Neural progenitor cell (in vitro differentiated cells): ENCODE data around the gene SCRN1. TPM values are rescaled to one million over a fixed set of nuclear protein-coding genes. Genes with fewer than 3 reads are reported as not detected.

Source experiments
- DNase-seq: peaks from one replicate; pipeline ENCODE4 v3.0.0-alpha.2; 2016; ENCODE audit warnings: low spot score
- H2AFZ ChIP-seq: fragments of 200-600 bp; sonication (generic); replicated peaks from 2 replicates; pipeline ENCODE4 v1.6.1; 2016; ENCODE audit warnings: antibody characterized with exemption
- H3F3A ChIP-seq: fragments of 200-600 bp; sonication (generic); 2 replicates; pipeline ENCODE4 v1.6.1; 2016; ENCODE audit warnings: antibody characterized with exemption, low read depth
- H3K27ac ChIP-seq: fragments of 200-600 bp; sonication (generic); 2 replicates; pipeline ENCODE4 v1.5.1; 2016; ENCODE audit warnings: mild to moderate bottlenecking
- H3K27me3 ChIP-seq: fragments of 200-600 bp; sonication (generic); 2 replicates; pipeline ENCODE4 v1.6.1; 2016; ENCODE audit warnings: mild to moderate bottlenecking, moderate library complexity
- H3K36me3 ChIP-seq: fragments of 200-600 bp; sonication (generic); 2 replicates; pipeline ENCODE4 v1.5.1; 2016
- H3K4me1 ChIP-seq: fragments of 200-600 bp; sonication (generic); 2 replicates; pipeline ENCODE4 v1.6.1; 2016; ENCODE audit warnings: mixed run types
- H3K4me2 ChIP-seq: fragments of 200-600 bp; sonication (generic); 2 replicates; pipeline ENCODE4 v1.6.1; 2016
- H3K4me3 ChIP-seq: fragments of 200-600 bp; sonication (generic); 2 replicates; pipeline ENCODE4 v1.5.1; 2016
- H3K79me2 ChIP-seq: fragments of 200-600 bp; sonication (generic); 2 replicates; pipeline ENCODE4 v1.6.1; 2016; ENCODE audit warnings: low read depth
- H3K9ac ChIP-seq: fragments of 200-600 bp; sonication (generic); 2 replicates; pipeline ENCODE4 v1.6.1; 2016
- H3K9me3 ChIP-seq: fragments of 200-600 bp; sonication (generic); 2 replicates; pipeline ENCODE4 v1.5.1; 2016; ENCODE audit warnings: low read depth
- H4K20me1 ChIP-seq: fragments of 200-600 bp; sonication (generic); 2 replicates; pipeline ENCODE4 v1.6.1; 2016; ENCODE audit warnings: low read depth
- H3K27ac Mint-ChIP-seq: 3 replicates; pipeline ENCODE4 v1.8.0; 2021; ENCODE audit warnings: mixed read lengths
- H3K27me3 Mint-ChIP-seq: 2 replicates; pipeline ENCODE4 v1.8.0; 2022; ENCODE audit warnings: low read depth, mild to moderate bottlenecking, inconsistent platforms, moderate library complexity, mixed read lengths; ENCODE audit not compliant: insufficient read depth
- H3K36me3 Mint-ChIP-seq: 3 replicates; pipeline ENCODE4 v1.8.0; 2021; ENCODE audit warnings: mixed read lengths
- H3K4me1 Mint-ChIP-seq: 3 replicates; pipeline ENCODE4 v1.8.0; 2021; ENCODE audit warnings: mixed read lengths
- H3K4me3 Mint-ChIP-seq: 3 replicates; pipeline ENCODE4 v1.8.0; 2021; ENCODE audit warnings: mild to moderate bottlenecking, moderate library complexity, mixed read lengths
- H3K9me3 Mint-ChIP-seq: 3 replicates; pipeline ENCODE4 v1.8.0; 2020; ENCODE audit warnings: mixed read lengths
- EZH2 ChIP-seq: fragments of 200-600 bp; sonication (generic); IDR thresholded peaks from 2 replicates; pipeline ENCODE4 v1.6.1; 2017; ENCODE audit warnings: antibody characterized with exemption, mild to moderate bottlenecking, moderate library complexity
- EZH2phosphoT487 ChIP-seq: fragments of 200-600 bp; sonication (generic); IDR thresholded peaks from 2 replicates; pipeline ENCODE4 v1.6.1; 2017; ENCODE audit warnings: antibody characterized with exemption
- total RNA-seq: library from RNA; depleted of rRNA; stranded (reverse); fragments of >200 nt; gene quantifications from 2 replicates; pipeline ENCODE4 v1.2.3, GENCODE V29; 2015; ENCODE audit warnings: low replicate concordance
- TF ChIP-seq, protein P1 (sequence below): fragments of 200-600 bp; sonication (generic); IDR thresholded peaks from 2 replicates; pipeline ENCODE4 v1.5.1; 2017; ENCODE audit warnings: antibody characterized with exemption, mild to moderate bottlenecking

SCRN1 gene
- total RNA-seq, 1 donor from 2014 or later, result 106 TPM

DNA sequence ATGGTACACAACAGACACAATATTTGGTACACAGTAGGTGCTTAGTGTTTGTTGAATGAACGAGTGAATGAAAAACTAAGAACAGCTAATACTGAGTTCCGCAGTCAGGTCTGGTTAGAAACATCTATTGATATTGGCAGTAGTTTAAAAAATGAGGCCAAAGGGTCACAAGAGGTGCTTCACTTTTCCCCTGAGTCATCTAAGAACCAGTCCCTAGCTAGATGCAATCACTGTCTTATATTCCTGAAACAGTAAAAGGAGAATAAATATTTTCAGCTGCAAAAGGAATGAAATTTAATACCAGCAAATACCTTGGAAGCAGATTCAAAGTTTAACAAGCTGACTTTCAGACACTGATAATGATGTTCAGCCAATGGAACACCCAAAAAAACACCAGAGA is 54.5 kb downstream of the SCRN1 start:
- H3K36me3 Mint-ChIP-seq, result peaks cover 58% of the 10 kb centered on the region

DNA sequence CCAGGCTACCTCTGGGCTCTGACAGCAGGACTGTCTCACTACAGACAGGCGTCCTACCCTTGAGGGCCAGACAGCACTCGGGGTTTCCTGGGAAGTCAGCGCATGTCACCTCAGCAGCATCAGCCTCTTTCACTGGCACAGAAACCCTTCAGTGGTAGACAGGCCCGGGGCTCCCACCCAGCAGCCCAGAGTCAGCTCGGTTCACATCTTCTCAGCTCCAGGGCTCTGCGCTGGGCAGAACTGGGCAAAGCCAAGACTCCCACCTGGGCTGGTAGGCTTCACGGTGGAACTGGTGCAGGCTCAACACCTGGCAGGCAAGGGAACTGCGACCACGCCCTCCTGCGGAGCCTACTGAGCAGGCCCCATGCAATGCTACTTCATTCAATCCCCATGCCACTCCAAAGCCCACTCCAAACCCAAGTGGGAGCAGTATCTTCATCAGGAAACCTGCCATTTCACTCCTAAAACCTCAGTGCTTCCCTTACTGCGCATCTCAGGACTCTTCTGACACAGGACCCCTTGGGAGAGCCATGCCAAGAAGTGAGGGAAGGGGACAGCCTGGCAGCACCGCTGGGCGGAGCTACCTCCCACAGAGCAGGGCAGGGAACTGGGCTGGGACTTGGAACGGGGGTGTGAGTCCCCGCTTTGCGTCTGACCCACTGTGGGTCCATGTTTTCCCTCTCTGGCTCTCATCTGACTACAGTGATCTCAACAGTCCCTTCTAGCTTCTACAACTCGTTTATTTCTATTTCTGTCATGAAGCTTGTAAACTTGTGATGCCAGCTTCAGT is 60.4 kb downstream of the SCRN1 start:
- H3K4me3 Mint-ChIP-seq, result no peak overlapping the region
- H3K4me1 Mint-ChIP-seq, result peaks cover 7% of the 10 kb centered on the region
- H3K27me3 ChIP-seq, result no peaks in the 10 kb centered on the region
- H3K4me1 ChIP-seq, result no peaks in the 10 kb centered on the region
- no peaks in the 10 kb centered on the region for H3F3A ChIP-seq
- H3K36me3 ChIP-seq, result no peaks in the 10 kb centered on the region
- no peaks in the 10 kb centered on the region for H3K9me3 Mint-ChIP-seq
- TF ChIP-seq EZH2phosphoT487 (no peak), EZH2 (no peak)
- TF ChIP-seq, protein P1, sequence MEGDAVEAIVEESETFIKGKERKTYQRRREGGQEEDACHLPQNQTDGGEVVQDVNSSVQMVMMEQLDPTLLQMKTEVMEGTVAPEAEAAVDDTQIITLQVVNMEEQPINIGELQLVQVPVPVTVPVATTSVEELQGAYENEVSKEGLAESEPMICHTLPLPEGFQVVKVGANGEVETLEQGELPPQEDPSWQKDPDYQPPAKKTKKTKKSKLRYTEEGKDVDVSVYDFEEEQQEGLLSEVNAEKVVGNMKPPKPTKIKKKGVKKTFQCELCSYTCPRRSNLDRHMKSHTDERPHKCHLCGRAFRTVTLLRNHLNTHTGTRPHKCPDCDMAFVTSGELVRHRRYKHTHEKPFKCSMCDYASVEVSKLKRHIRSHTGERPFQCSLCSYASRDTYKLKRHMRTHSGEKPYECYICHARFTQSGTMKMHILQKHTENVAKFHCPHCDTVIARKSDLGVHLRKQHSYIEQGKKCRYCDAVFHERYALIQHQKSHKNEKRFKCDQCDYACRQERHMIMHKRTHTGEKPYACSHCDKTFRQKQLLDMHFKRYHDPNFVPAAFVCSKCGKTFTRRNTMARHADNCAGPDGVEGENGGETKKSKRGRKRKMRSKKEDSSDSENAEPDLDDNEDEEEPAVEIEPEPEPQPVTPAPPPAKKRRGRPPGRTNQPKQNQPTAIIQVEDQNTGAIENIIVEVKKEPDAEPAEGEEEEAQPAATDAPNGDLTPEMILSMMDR, result no peak
- no peak overlapping the region for H3K9ac ChIP-seq
- no peak for DNase-seq
- no peaks in the 10 kb centered on the region for H3K9me3 ChIP-seq
- no peak overlapping the region for H3K27ac Mint-ChIP-seq
- no peak overlapping the region for H2AFZ ChIP-seq
- peaks cover 29% of the 10 kb centered on the region for H3K36me3 Mint-ChIP-seq
- peaks cover 3% of the 10 kb centered on the region for H4K20me1 ChIP-seq
- no peak overlapping the region for H3K27ac ChIP-seq
- no peak overlapping the region for H3K4me2 ChIP-seq
- no peak overlapping the region for H3K4me3 ChIP-seq
- no peaks in the 10 kb centered on the region for H3K27me3 Mint-ChIP-seq
- H3K79me2 ChIP-seq, result no peaks in the 10 kb centered on the region

More for the DNA sequence above, 54.5 kb downstream of the SCRN1 start:
- no peak overlapping the region for H3K4me3 Mint-ChIP-seq
- H2AFZ ChIP-seq, result no peak overlapping the region
- no peaks in the 10 kb centered on the region for H3K9me3 ChIP-seq
- H3K79me2 ChIP-seq, result no peaks in the 10 kb centered on the region
- H3K27ac Mint-ChIP-seq, result no peak overlapping the region
- H3K4me1 Mint-ChIP-seq, result no peaks in the 10 kb centered on the region
- TF ChIP-seq EZH2 (no peak), EZH2phosphoT487 (no peak)
- TF ChIP-seq, protein P1, result no peak
- no peaks in the 10 kb centered on the region for H4K20me1 ChIP-seq
- H3K27me3 ChIP-seq, result no peaks in the 10 kb centered on the region
- no peaks in the 10 kb centered on the region for H3F3A ChIP-seq
- no peak for DNase-seq
- H3K27me3 Mint-ChIP-seq, result no peaks in the 10 kb centered on the region
- no peak overlapping the region for H3K4me2 ChIP-seq
- H3K9me3 Mint-ChIP-seq, result no peaks in the 10 kb centered on the region
- H3K36me3 ChIP-seq, result peaks cover 9% of the 10 kb centered on the region
- H3K4me3 ChIP-seq, result no peak overlapping the region
- no peaks in the 10 kb centered on the region for H3K4me1 ChIP-seq
- no peak overlapping the region for H3K27ac ChIP-seq
- no peak overlapping the region for H3K9ac ChIP-seq

DNA sequence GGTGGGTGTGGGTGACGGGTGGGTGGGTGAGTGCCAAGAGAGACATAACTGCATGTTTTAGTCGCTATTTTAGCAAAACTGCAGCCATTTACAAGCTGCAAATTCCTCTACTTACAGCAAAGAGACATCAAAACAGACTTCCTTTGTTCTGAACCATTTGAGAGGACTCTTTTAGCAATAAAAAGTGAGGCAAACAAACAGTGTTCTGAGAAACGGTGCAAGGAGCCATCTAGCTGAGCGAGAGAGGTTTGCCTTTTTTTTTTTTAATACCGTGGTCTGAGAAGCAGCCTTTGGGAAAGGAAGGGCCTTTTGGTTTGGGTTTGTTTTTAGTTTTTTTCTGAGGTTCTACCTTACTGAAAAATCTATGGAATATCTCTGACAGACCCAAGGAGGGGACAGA is 62.9 kb downstream of the SCRN1 start:
- Mint-ChIP-seq H3K27me3 (peaks cover 2% of the 10 kb centered on the region), H3K4me3 (no peak overlapping the region), H3K4me1 (peaks cover 15% of the 10 kb centered on the region), H3K9me3 (no peaks in the 10 kb centered on the region), H3K36me3 (peaks cover 36% of the 10 kb centered on the region), H3K27ac (peak overlapping the region; percentile 65)
- H3K27ac ChIP-seq, result no peak overlapping the region
- H3K4me2 ChIP-seq, result no peak overlapping the region
- no peaks in the 10 kb centered on the region for H3K9me3 ChIP-seq
- H3K79me2 ChIP-seq, result no peaks in the 10 kb centered on the region
- peaks cover 9% of the 10 kb centered on the region for H3F3A ChIP-seq
- H2AFZ ChIP-seq, result no peak overlapping the region
- no peak for DNase-seq
- H4K20me1 ChIP-seq, result peaks cover 6% of the 10 kb centered on the region
- H3K4me3 ChIP-seq, result no peak overlapping the region
- no peaks in the 10 kb centered on the region for H3K27me3 ChIP-seq
- no peak for TF ChIP-seq EZH2
- TF ChIP-seq, protein P1, result no peak
- TF ChIP-seq EZH2phosphoT487, result no peak
- H3K36me3 ChIP-seq, result no peaks in the 10 kb centered on the region
- H3K9ac ChIP-seq, result no peak overlapping the region
- H3K4me1 ChIP-seq, result no peaks in the 10 kb centered on the region
